ENCODE results near the gene POLR2F. TPM values are rescaled to one million over a fixed set of nuclear protein-coding genes. Genes with fewer than 3 reads are reported as not detected.
A peak's percentile ranks its signal among the peaks of the same experiment; 100 is the strongest.

The POLR2F gene
- total RNA-seq, 1 donor from 2014 or later, result 81.1 TPM

GRCh38 chr22:37981282-37982011, 27.9 kb downstream of the POLR2F start:
- DNase-seq (ENCODE audit: extremely low spot score, unreplicated experiment), result no peak
- no peak overlapping the region for H3K27ac Mint-ChIP-seq (ENCODE audit: unreplicated experiment)
- no peaks in the 10 kb centered on the region for H3K27me3 Mint-ChIP-seq (ENCODE audit: unreplicated experiment)

GRCh38 chr22:37982151-37982785, 28.8 kb downstream of the POLR2F start:
- no peak overlapping the region for H3K27ac Mint-ChIP-seq (ENCODE audit: unreplicated experiment)
- no peaks in the 10 kb centered on the region for H3K4me1 Mint-ChIP-seq (ENCODE audit: unreplicated experiment)
- H3K9me3 Mint-ChIP-seq (ENCODE audit: unreplicated experiment), result no peaks in the 10 kb centered on the region
- no peak for DNase-seq (ENCODE audit: extremely low spot score, unreplicated experiment)
- H3K4me3 Mint-ChIP-seq (ENCODE audit: unreplicated experiment), result no peak overlapping the region
- TF ChIP-seq CTCF (IDR thresholded peaks at IDR 0.05), result no peak
- peaks cover 1% of the 10 kb centered on the region for H3K36me3 Mint-ChIP-seq (ENCODE audit: unreplicated experiment)
- no peaks in the 10 kb centered on the region for H3K27me3 Mint-ChIP-seq (ENCODE audit: unreplicated experiment)

More at GRCh38 chr22:37981282-37982011, 27.9 kb downstream of the POLR2F start:
- TF ChIP-seq CTCF (IDR thresholded peaks at IDR 0.05), result no peak
- Mint-ChIP-seq H3K4me1 (ENCODE audit: unreplicated experiment) (no peaks in the 10 kb centered on the region), H3K4me3 (ENCODE audit: unreplicated experiment) (no peak overlapping the region), H3K9me3 (ENCODE audit: unreplicated experiment) (no peaks in the 10 kb centered on the region), H3K36me3 (ENCODE audit: unreplicated experiment) (peaks cover 1% of the 10 kb centered on the region)

GRCh38 chr22:37982938-37983859, 29.7 kb downstream of the POLR2F start:
- Mint-ChIP-seq H3K27ac (ENCODE audit: unreplicated experiment) (no peak overlapping the region), H3K9me3 (ENCODE audit: unreplicated experiment) (no peaks in the 10 kb centered on the region), H3K4me3 (ENCODE audit: unreplicated experiment) (no peak overlapping the region), H3K36me3 (ENCODE audit: unreplicated experiment) (peaks cover under 1% of the 10 kb centered on the region), H3K4me1 (ENCODE audit: unreplicated experiment) (no peaks in the 10 kb centered on the region), H3K27me3 (ENCODE audit: unreplicated experiment) (no peaks in the 10 kb centered on the region)
- peak; percentile 13 for TF ChIP-seq CTCF (IDR thresholded peaks at IDR 0.05)
- DNase-seq (ENCODE audit: extremely low spot score, unreplicated experiment), result no peak

- no peaks in the 10 kb centered on the region for H3K27me3 Mint-ChIP-seq (ENCODE audit: unreplicated experiment)
- no peaks in the 10 kb centered on the region for H3K36me3 Mint-ChIP-seq (ENCODE audit: unreplicated experiment)
- H3K27ac Mint-ChIP-seq (ENCODE audit: unreplicated experiment), result no peak within 1 kb of the TSS
- no peaks in the 10 kb centered on the region for H3K4me1 Mint-ChIP-seq (ENCODE audit: unreplicated experiment)
- no peak within 1 kb of the TSS for H3K4me3 Mint-ChIP-seq (ENCODE audit: unreplicated experiment)
- H3K9me3 Mint-ChIP-seq (ENCODE audit: unreplicated experiment), result no peaks in the 10 kb centered on the region
- no peak for DNase-seq (ENCODE audit: extremely low spot score, unreplicated experiment)
- no peak for TF ChIP-seq CTCF (IDR thresholded peaks at IDR 0.05)
These were observed 30.6 kb downstream of the POLR2F start, which contains the start of gene SOX10 for GRCh38 chr22:37983860-37984791. SOX10 (minus strand) TSS chr22:37984555; CDS start chr22:37983784, 771 bp downstream.

Data from osteocyte (in vitro differentiated cells).